GM12878 (cell line): ENCODE data around the gene HOXB1.

ENCODE experiments used
- EP300 ChIP-seq, 2 experiments: fragments of 150-350 bp in 1 of 2; IDR thresholded peaks; 2 replicates each; pipeline ENCODE4 v1.6.1; 2011 to 2012; ENCODE audit warnings: low read depth in 2 of 2, low read length in 2 of 2, borderline replicate concordance in 1 of 2, improper control_type of control experiment in 1 of 2, inconsistent platforms in 1 of 2; ENCODE audit not compliant: control insufficient read depth in 1 of 2
- EZH2 ChIP-seq: IDR thresholded peaks from 2 replicates; pipeline ENCODE4 v1.6.1; 2012; ENCODE audit warnings: low read depth, mild to moderate bottlenecking, control low read depth, inconsistent platforms, low read length, borderline replicate concordance; ENCODE audit not compliant: control insufficient read depth
- FOXM1 ChIP-seq: IDR thresholded peaks from 2 replicates; pipeline ENCODE4 v1.6.1; 2012; ENCODE audit warnings: low read depth, mild to moderate bottlenecking, inconsistent platforms, low read length, moderate library complexity
- JUND ChIP-seq: IDR thresholded peaks from 2 replicates; pipeline ENCODE4 v1.6.1; 2012; ENCODE audit warnings: low read depth, mild to moderate bottlenecking, low read length, improper control_type of control experiment, moderate library complexity
- TAF1 ChIP-seq: IDR thresholded peaks from 2 replicates; pipeline ENCODE4 v1.6.1; 2011; ENCODE audit warnings: mild to moderate bottlenecking, low read depth, low read length, borderline replicate concordance
- ZNF687 ChIP-seq: fragments of 450-650 bp; IDR thresholded peaks from 2 replicates; pipeline ENCODE4 v1.6.1; 2017; ENCODE audit warnings: mild to moderate bottlenecking, moderate library complexity
- TF ChIP-seq, protein P1 (sequence below), 3 experiments: IDR thresholded peaks in 2 of 3; conservative IDR thresholded peaks in 1 of 3; 2 replicates each; pipeline ENCODE4 v1.5.1; 2011; ENCODE audit warnings: low read depth in 3 of 3, low read length in 3 of 3, mild to moderate bottlenecking in 3 of 3, control low read depth in 2 of 3, moderate library complexity in 2 of 3, inconsistent platforms in 1 of 3, mixed read lengths in 1 of 3; ENCODE audit not compliant: control insufficient read depth in 2 of 3, insufficient read depth in 1 of 3; ENCODE audit errors: extremely low read depth in 1 of 3

- TF ChIP-seq, protein P1, sequence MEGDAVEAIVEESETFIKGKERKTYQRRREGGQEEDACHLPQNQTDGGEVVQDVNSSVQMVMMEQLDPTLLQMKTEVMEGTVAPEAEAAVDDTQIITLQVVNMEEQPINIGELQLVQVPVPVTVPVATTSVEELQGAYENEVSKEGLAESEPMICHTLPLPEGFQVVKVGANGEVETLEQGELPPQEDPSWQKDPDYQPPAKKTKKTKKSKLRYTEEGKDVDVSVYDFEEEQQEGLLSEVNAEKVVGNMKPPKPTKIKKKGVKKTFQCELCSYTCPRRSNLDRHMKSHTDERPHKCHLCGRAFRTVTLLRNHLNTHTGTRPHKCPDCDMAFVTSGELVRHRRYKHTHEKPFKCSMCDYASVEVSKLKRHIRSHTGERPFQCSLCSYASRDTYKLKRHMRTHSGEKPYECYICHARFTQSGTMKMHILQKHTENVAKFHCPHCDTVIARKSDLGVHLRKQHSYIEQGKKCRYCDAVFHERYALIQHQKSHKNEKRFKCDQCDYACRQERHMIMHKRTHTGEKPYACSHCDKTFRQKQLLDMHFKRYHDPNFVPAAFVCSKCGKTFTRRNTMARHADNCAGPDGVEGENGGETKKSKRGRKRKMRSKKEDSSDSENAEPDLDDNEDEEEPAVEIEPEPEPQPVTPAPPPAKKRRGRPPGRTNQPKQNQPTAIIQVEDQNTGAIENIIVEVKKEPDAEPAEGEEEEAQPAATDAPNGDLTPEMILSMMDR (IDR thresholded peaks at IDR 0.05 in 2 of 3, conservative IDR thresholded peaks at IDR 0.05 in 1 of 3; ENCODE audit: control insufficient read depth in 2 of 3, extremely low read depth in 1 of 3, insufficient read depth in 1 of 3, low read depth in 3 of 3, low read length in 3 of 3), result no peak
- TF ChIP-seq TAF1 (no peak), JUND (no peak), EP300 (IDR thresholded peaks at IDR 0.05; ENCODE audit: borderline replicate concordance in 1 of 2, control insufficient read depth in 1 of 2, low read depth in 2 of 2, low read length in 2 of 2) (no peak), EZH2 (no peak), ZNF687 (no peak), FOXM1 (no peak)
Measured at GRCh38 chr17:48562934-48563333, 32.1 kb upstream of the HOXB1 start.
